IMR-90 (cell line): ENCODE data around the gene LCE3C. TPM values are rescaled to one million over a fixed set of nuclear protein-coding genes. Genes with fewer than 3 reads are reported as not detected.

Source experiments
- ATAC-seq: fragments of 200-7000 bp; cut with Tn5 transposase; 2 replicates; pipeline ENCODE4 v1.9.1; 2020; ENCODE audit warnings: low read depth, mild to moderate bottlenecking, moderate library complexity
- BruUV-seq: library from RNA; stranded (reverse); fragments of 400-500 nt; replicated peaks from 2 replicates; lab custom pipeline; 2021; lab: Mats Ljungman, UMichigan
- CTCF ChIA-PET: fragments of 300-600 bp; formaldehyde crosslinking; extraction: SDS; loops from one replicate; lab custom pipeline; 2021; ENCODE audit warnings: antibody characterized with exemption; lab: Yijun Ruan, JAX
- POLR2A ChIA-PET: fragments of 300-600 bp; sonication (Branson Sonifier 250); formaldehyde crosslinking; loops from one replicate; lab custom pipeline; 2022; ENCODE audit warnings: antibody characterized with exemption; ENCODE audit not compliant: unreplicated experiment; lab: Charles Lee
- DNase-seq: peaks from one replicate; pipeline ENCODE4 v3.0.0; 2013
- H2AFZ ChIP-seq: replicated peaks from 2 replicates; pipeline ENCODE3; 2013; ENCODE audit warnings: low read length, mild to moderate bottlenecking; ENCODE audit not compliant: poor library complexity
- H2AK5ac ChIP-seq: 2 replicates; pipeline ENCODE4 v1.6.1; 2013; ENCODE audit warnings: low read depth, low read length, inconsistent platforms
- H2AK9ac ChIP-seq: replicated peaks from 2 replicates; pipeline ENCODE3; 2013; ENCODE audit warnings: mild to moderate bottlenecking, low read depth, low read length, moderate library complexity; ENCODE audit not compliant: poor library complexity
- H2BK120ac ChIP-seq: 2 replicates; pipeline ENCODE4 v1.6.1; 2013; ENCODE audit warnings: low read depth, low read length, inconsistent platforms
- H2BK15ac ChIP-seq: 3 replicates; pipeline ENCODE4 v1.6.1; 2013; ENCODE audit warnings: low read depth, low read length, inconsistent platforms
- H2BK20ac ChIP-seq: 2 replicates; pipeline ENCODE4 v1.6.1; 2013; ENCODE audit warnings: low read depth, mild to moderate bottlenecking, inconsistent platforms, low read length, moderate library complexity
- H2BK5ac ChIP-seq: 2 replicates; pipeline ENCODE4 v1.6.1; 2013; ENCODE audit warnings: mild to moderate bottlenecking, low read depth, low read length, inconsistent platforms; ENCODE audit not compliant: poor library complexity, severe bottlenecking
- H3K14ac ChIP-seq: replicated peaks from 2 replicates; pipeline ENCODE4 v1.6.1; 2013; ENCODE audit warnings: low read depth, low read length, inconsistent platforms
- H3K18ac ChIP-seq: 2 replicates; pipeline ENCODE4 v1.6.1; 2013; ENCODE audit warnings: low read depth, low read length, control low read depth
- H3K23ac ChIP-seq: 2 replicates; pipeline ENCODE4 v1.6.1; 2013; ENCODE audit warnings: low read depth, low read length, inconsistent platforms
- H3K27ac ChIP-seq: 2 replicates; pipeline ENCODE4 v1.5.1; 2013; ENCODE audit warnings: mild to moderate bottlenecking, control low read depth, low read length; ENCODE audit not compliant: insufficient read depth
- H3K27me3 ChIP-seq: 2 replicates; pipeline ENCODE4 v1.6.1; 2013; ENCODE audit warnings: low read length; ENCODE audit not compliant: control insufficient read depth, insufficient read depth
- H3K36me3 ChIP-seq: 2 replicates; pipeline ENCODE4 v1.6.1; 2013; ENCODE audit warnings: low read length, mixed read lengths; ENCODE audit not compliant: control insufficient read depth, insufficient read depth
- H3K4ac ChIP-seq: 2 replicates; pipeline ENCODE4 v1.6.1; 2013; ENCODE audit warnings: low read depth, low read length, inconsistent platforms
- H3K4me1 ChIP-seq: 2 replicates; pipeline ENCODE4 v1.6.1; 2013; ENCODE audit warnings: low read length, mixed read lengths; ENCODE audit not compliant: control insufficient read depth, insufficient read depth
- H3K4me2 ChIP-seq: 2 replicates; pipeline ENCODE4 v1.6.1; 2013; ENCODE audit warnings: low read depth, mild to moderate bottlenecking, control low read depth, low read length, moderate library complexity
- H3K4me3 ChIP-seq: 2 replicates; pipeline ENCODE4 v1.5.1; 2013; ENCODE audit warnings: low read depth, mild to moderate bottlenecking, control low read depth, low read length, moderate library complexity; ENCODE audit not compliant: insufficient read depth
- H3K56ac ChIP-seq: 2 replicates; pipeline ENCODE4 v1.6.1; 2013; ENCODE audit warnings: low read length, inconsistent platforms; ENCODE audit not compliant: insufficient read depth; ENCODE audit errors: extremely low read depth
- H3K79me1 ChIP-seq, 2 experiments: 2 replicates each; pipeline ENCODE4 v1.6.1; 2013; ENCODE audit warnings: low read length in 2 of 2, inconsistent platforms in 1 of 2, low read depth in 1 of 2
- H3K9ac ChIP-seq: 2 replicates; pipeline ENCODE4 v1.6.1; 2013; ENCODE audit warnings: low read depth, low read length, control low read depth
- H3K9me1 ChIP-seq: 2 replicates; pipeline ENCODE4 v1.6.1; 2013; ENCODE audit warnings: low read length, inconsistent platforms; ENCODE audit not compliant: insufficient read depth
- H3K9me3 ChIP-seq: 2 replicates; pipeline ENCODE4 v1.6.1; 2013; ENCODE audit warnings: low read length; ENCODE audit not compliant: control insufficient read depth, insufficient read depth
- H4K20me1 ChIP-seq: 2 replicates; pipeline ENCODE4 v1.6.1; 2013; ENCODE audit warnings: low read length, inconsistent platforms; ENCODE audit not compliant: insufficient read depth
- H4K5ac ChIP-seq: 2 replicates; pipeline ENCODE4 v1.6.1; 2013; ENCODE audit warnings: mild to moderate bottlenecking, low read depth, low read length, control low read depth
- H4K8ac ChIP-seq, 2 experiments: 2 replicates each; pipeline ENCODE4 v1.6.1; 2013; ENCODE audit warnings: low read depth in 2 of 2, low read length in 2 of 2, control low read depth in 1 of 2, inconsistent platforms in 1 of 2
- H4K91ac ChIP-seq: 2 replicates; pipeline ENCODE4 v1.6.1; 2013; ENCODE audit warnings: low read depth, low read length, inconsistent platforms; ENCODE audit not compliant: insufficient read depth
- BHLHE40 ChIP-seq: fragments of 150-350 bp; IDR thresholded peaks from 2 replicates; pipeline ENCODE4 v1.6.1; 2016; ENCODE audit warnings: mild to moderate bottlenecking, low read depth, low read length
- CEBPB ChIP-seq: IDR thresholded peaks from 2 replicates; pipeline ENCODE4 v1.6.1; 2012; ENCODE audit warnings: low read depth, low read length, improper control_type of control experiment
- CTCF ChIP-seq: conservative IDR thresholded peaks from 2 replicates; pipeline ENCODE4 v1.5.1; 2012; ENCODE audit warnings: mild to moderate bottlenecking, low read depth, low read length, improper control_type of control experiment
- MAZ ChIP-seq: IDR thresholded peaks from 2 replicates; pipeline ENCODE4 v1.6.1; 2012; ENCODE audit warnings: low read depth, mild to moderate bottlenecking, low read length, improper control_type of control experiment, moderate library complexity, borderline replicate concordance
- NFE2L2 ChIP-seq: fragments of 150-350 bp; IDR thresholded peaks from 2 replicates; pipeline ENCODE4 v1.6.1; 2016; ENCODE audit warnings: low read depth, mild to moderate bottlenecking, low read length
- RCOR1 ChIP-seq: IDR thresholded peaks from 2 replicates; pipeline ENCODE4 v1.6.1; 2012; ENCODE audit warnings: mild to moderate bottlenecking, low read length, improper control_type of control experiment; ENCODE audit not compliant: insufficient replicate concordance
- WGBS, 2 experiments: methylation state at CpG; one replicate each; pipeline versions ENCODE4 v1.1.5 to v1.1.7; 2013; ENCODE audit warnings: missing lambda C conversion rate in 2 of 2; ENCODE audit not compliant: insufficient read length in 1 of 2; ENCODE audit errors: extremely low coverage in 2 of 2; 5-methylcytosine and 5-hydroxymethylcytosine counted together
- dilution Hi-C: fragments of 300-500 bp; cut with HindIII; formaldehyde crosslinking; loops from one replicate; pipeline ENCODE4 v1.14.3; 2018; ENCODE audit warnings: low sequenced_read_pairs; ENCODE audit not compliant: unreplicated experiment
- in situ Hi-C: fragments of 300-500 bp; cut with MboI; formaldehyde crosslinking; loops from 3 replicates; pipeline ENCODE4 v1.14.3; 2019; ENCODE audit warnings: low sequenced_read_pairs, inconsistent platforms, mixed read lengths
- intact Hi-C: fragments of 100-400 bp; cut with micrococcal nuclease; formaldehyde crosslinking; loops from 2 replicates; pipeline ENCODE4 v1.10.0; 2022
- polyA plus RNA-seq, 3 experiments: library from polyadenylated mRNA; depleted of rRNA; stranded (reverse); fragments of >200 nt; gene quantifications; 2 replicates each; pipeline ENCODE4 v1.2.3, GENCODE V29; 2012; ENCODE audit warnings: low replicate concordance in 1 of 3
- total RNA-seq: library from RNA; depleted of rRNA; stranded (reverse); fragments of >200 nt; gene quantifications from 2 replicates; pipeline ENCODE4 v1.2.3, GENCODE V29; 2012

Gene LCE3C
- total and polyA plus RNA-seq, 2 of the 4 experiments (the other 2 are of a cell fraction): not detected

- no peak overlapping the region for H3K4me2 ChIP-seq
- H3K27me3 ChIP-seq: no peaks in the 10 kb centered on the region
- H4K8ac ChIP-seq: no peak overlapping the region
- H3K23ac ChIP-seq: no peak overlapping the region
- no peak for TF ChIP-seq RCOR1
- no peak for TF ChIP-seq CTCF
- no peak for TF ChIP-seq NFE2L2
- no peak for TF ChIP-seq BHLHE40
- TF ChIP-seq CEBPB: no peak
- TF ChIP-seq MAZ: no peak
- H3K9me1 ChIP-seq: no peaks in the 10 kb centered on the region
- H3K4me3 ChIP-seq: no peak overlapping the region
- H2AK9ac ChIP-seq: no peak overlapping the region
- H4K5ac ChIP-seq: no peak overlapping the region
- no peak overlapping the region for H4K91ac ChIP-seq
- no peak overlapping the region for H3K18ac ChIP-seq
- H2BK5ac ChIP-seq: no peak overlapping the region
- no peak overlapping the region for H2AFZ ChIP-seq
- no peaks in the 10 kb centered on the region for H3K9me3 ChIP-seq
- no peaks in the 10 kb centered on the region for H3K4me1 ChIP-seq
- H2AK5ac ChIP-seq: no peak overlapping the region
- intact Hi-C loops (no loop called here), dilution Hi-C loops (no loop called here), in situ Hi-C loops (no loop called here)
- POLR2A ChIA-PET: no interaction called here
- no peak overlapping the region for H2BK120ac ChIP-seq
- H2BK15ac ChIP-seq: no peak overlapping the region
- no CpG with 5 or more reads among the region's 2 CpGs for WGBS, 2 experiments
- no peak overlapping the region for H3K9ac ChIP-seq
- DNase-seq (no peak), ATAC-seq (no peak)
- H3K79me1 ChIP-seq: no peaks in the 10 kb centered on the region
- CTCF ChIA-PET: no interaction called here
- H3K56ac ChIP-seq: no peak overlapping the region
- H4K20me1 ChIP-seq: no peaks in the 10 kb centered on the region
- H3K14ac ChIP-seq: no peak overlapping the region
- no peak overlapping the region for H3K4ac ChIP-seq
- no peak overlapping the region for H3K27ac ChIP-seq
- no peaks in the 10 kb centered on the region for H3K36me3 ChIP-seq
- no peak overlapping the region for H2BK20ac ChIP-seq
- no TSS peak for BruUV-seq
These were observed 3.0 kb upstream of the LCE3C start for GRCh38 chr1:152596986-152597385.
